GM19463 (cell line): ENCODE results near the gene TM2D3.
"Not testable (repeated sequence)": the region's sequence is repeated elsewhere in the genome, so short reads cannot be mapped to it uniquely, and the experiment has no call there.

Source experiments
- ATAC-seq: cut with Tn5 transposase; IDR thresholded peaks from one replicate; pipeline ENCODE4 v1.9.1; 2021; ENCODE audit warnings: mild to moderate bottlenecking, moderate library complexity; ENCODE audit not compliant: unreplicated experiment

Gene TM2D3

GRCh38 chr15:101657968-101658784, 6.0 kb upstream of the TM2D3 start:
- no peak for ATAC-seq

DNA sequence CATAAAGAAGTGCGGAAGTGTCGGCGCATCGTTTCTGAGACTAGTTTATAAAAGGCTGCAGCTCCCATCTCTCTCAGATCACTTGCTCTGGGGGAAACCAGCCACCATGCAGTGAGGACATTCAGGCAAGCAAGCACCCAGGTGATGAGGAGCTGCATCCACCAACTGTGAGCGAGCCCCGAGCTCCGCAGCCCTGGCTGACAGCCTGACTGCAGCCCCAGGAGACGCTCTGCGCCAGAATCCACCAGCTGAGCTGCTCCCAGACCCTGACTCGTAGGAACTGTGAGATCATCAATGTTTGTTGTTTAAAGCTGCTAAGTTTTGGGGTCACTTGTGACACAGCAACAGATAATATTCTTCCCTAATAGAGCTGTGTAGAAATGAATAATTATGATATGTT, 5.0 kb upstream of the TM2D3 start:
- no peak for ATAC-seq

DNA sequence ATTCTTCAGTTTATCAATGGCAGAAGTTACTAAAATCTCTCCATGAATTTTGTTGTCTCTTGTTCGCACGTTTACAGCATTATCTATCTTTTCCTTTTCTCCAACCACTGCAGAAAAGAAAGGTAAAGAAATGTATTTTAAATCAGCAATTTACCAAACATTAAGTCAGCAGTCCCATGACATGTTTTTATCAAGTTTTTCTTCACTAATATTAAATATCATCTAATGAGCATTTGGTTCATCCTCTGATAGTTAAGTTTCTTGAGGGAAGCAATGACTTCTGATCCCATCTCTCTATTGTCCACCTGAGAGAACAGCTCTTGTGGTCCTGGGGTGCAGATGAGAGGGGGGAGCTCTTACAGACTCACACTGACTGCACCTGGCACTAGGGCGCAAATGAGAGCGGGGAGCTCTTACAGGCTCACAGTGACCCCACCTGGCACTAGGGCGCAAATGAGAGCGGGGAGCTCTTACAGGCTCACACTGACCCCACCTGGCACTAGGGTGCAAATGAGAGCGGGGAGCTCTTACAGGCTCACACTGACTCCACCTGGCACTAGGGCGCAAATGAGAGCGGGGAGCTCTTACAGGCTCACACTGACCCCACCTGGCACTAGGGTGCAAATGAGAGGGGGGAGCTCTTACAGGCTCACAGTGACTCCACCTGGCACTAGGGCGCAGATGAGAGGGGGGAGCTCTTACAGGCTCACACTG, 2.6 kb upstream of the TM2D3 start:
- not testable (repeated sequence) for ATAC-seq

- no peak for ATAC-seq
These were observed 2.0 kb upstream of the TM2D3 start for GRCh38 chr15:101654171-101654570.

- ATAC-seq, result no peak
These were observed 727 bp upstream of the TM2D3 start for GRCh38 chr15:101652786-101653430.

DNA sequence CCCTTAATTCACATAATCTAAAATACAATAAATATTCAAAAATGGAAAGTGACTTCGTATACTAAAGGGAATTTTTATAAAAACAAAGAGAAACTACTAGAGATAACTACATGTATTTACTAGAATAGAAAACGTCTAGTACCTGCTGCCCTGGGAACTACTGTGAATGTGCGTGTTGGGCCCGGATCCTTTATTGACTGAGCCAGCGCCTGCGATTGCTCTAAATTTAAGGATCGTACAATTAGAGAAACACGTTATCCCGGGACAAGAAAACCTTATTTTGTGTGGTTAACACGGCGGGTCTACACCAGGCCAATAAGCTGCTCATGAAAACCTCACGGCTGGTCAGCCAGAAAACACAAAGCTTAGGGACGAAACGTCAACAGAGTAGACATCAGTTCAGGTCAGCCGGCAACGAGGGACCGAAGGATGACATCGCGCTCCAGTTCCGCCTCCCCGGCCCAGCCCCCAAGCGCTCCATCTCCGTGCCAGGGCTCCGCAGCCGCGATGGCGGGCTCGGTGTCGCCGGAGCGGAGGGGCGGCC, 555 bp downstream of the TM2D3 start:
- ATAC-seq, result peak; percentile 43

- no peak for ATAC-seq
These were observed 2.0 kb downstream of the TM2D3 start for GRCh38 chr15:101650145-101650544.

- no peak for ATAC-seq
These were observed 3.8 kb downstream of the TM2D3 start for GRCh38 chr15:101648356-101648755.

GRCh38 chr15:101647251-101647650, 4.9 kb downstream of the TM2D3 start:
- ATAC-seq, result no peak

- no peak for ATAC-seq
These were observed 5.5 kb downstream of the TM2D3 start for GRCh38 chr15:101646672-101647071.

DNA sequence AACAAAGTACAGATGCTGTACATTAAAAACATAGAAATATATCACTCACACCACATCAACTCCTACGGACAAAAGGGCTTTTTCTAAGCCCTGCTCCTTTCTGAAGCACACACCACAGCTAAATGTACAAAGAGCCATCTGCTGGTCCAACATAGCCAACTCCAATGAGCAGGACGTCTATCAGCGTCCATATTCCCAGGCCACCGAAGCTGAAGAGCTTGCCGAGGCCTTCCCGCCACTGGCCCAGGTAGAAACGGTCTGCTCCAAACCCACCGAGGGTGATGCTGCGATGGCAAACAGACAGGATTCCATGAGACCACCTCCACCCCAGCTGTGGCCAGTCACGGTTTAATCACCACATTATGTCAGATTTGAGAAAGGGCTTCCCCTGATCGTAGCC, 9.8 kb downstream of the TM2D3 start:
- ATAC-seq, result no peak

DNA sequence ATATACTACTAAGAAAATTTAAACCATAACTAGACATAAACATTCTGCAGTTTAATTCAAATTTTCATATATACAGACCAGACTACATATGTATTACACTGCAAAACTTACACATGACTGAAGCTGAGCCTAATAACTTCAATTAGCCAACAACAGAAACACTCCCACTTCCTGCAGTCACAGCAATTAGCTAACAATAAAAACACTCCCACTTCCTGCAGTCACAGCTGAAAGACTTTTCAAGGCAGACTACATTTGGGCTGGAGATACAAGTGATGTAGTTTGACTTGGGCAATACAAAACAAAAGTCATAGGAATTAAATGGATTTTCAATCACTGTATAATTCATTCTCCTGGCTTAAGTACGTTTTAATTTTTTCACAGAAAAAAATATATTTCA, 10.3 kb downstream of the TM2D3 start:
- ATAC-seq, result no peak

DNA sequence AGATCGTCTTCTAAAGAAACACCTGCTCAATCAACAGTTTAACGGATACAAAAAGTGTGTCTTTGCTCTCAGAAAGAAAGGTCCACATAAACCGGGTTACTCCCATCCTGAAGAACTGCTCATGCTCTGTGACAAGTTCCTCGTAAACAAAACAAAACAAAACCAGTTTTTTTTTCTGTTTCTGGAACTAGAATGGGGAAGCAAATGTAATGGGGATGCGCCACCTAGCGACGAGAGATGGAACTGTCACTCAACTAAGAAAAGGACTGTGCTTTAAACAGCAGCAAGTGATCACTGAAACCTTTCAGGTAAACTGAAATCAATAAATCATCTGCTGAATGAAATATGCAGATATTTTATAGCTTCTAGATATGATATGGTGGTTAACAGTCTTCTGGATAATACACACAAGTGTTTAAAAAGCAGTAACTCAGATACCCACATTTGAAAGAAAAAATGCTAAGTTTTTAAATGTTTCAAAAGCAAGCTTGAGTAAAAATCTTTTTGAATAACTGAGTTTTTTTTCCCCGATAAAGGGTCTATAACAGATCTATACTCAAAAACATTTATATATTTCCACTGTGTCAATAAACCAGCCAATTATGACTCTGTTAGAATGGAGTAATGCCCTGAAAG, 10.9 kb downstream of the TM2D3 start:
- ATAC-seq, result no peak

DNA sequence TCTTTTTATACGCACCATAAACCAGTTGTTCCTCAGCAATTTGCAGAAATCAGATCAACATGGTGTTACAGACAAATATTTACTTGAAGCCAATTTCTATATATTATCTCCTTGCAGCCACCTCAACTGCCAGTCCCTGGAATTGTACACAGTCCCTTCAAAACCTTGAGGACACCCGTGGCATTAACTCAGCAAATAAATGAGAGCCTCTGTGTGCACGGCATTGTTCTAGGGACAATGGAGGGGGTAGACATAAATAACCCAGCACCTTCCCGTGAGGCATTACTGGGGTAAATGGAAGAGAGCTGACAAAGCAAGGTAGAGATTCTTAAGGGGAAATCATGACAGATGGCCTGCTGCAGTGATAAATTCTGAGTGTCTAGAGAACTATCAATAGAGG, 12.5 kb downstream of the TM2D3 start:
- ATAC-seq, result no peak

GRCh38 chr15:101637919-101638318, 14.3 kb downstream of the TM2D3 start:
- no peak for ATAC-seq

DNA sequence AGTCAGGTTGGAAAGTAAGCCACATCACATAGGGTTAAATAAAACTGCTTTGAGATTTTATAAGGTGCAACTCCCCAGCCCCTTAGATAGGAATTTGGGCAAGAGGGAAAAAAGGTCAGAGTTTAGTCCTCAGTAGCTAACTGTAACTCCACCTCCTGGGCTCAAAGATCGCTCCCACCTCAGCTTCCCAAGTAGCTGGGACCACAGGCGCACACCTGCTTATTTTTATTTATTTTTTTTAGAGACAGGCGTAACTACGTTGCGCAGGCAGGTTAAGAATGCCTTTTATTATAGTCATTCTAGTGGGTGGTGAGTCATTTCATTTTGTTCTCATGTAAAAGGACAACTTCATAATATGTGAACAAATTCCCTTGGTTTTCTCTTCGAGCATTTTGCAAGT, 14.7 kb downstream of the TM2D3 start:
- no peak for ATAC-seq

GRCh38 chr15:101637038-101637437, 15.1 kb downstream of the TM2D3 start:
- no peak for ATAC-seq

DNA sequence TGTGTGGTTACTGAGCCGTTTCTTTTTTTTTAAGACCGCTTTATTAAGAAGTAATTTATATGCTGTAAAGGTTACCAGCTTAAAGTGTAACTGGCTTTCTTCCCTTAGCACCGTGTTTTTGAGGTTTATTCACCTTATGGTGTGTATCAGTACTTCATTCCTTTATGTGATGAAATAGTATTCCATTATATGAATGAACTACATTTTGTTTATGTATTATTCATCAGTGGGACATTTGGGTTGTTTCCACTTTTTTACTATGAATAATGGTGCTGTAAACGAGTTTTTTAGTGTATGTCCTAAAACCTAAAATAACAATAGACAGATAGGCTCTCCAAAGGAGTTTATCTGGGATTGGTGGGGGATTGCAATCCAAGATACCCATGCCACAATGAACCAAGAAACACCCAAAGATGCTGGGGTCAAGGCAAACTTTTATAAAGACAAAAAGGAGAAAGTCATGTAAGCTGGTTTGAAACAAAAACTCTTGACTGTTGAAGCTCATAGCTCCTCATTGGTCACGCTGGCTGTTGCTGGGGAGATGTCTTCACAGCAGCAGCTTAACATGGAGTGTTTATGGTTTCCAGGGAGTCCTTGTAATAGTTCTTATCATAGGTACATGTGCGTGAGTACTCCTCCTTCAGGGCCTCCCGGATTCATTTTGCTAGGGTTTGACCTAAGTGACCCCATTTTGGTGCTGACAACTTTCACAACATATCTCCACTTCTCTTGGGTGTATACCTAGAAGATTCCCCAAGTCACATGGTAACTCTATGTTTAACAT, 16.0 kb downstream of the TM2D3 start:
- no peak for ATAC-seq

GRCh38 chr15:101633356-101633755, 18.8 kb downstream of the TM2D3 start:
- ATAC-seq, result no peak

GRCh38 chr15:101626729-101627128, 25.5 kb downstream of the TM2D3 start:
- not testable (repeated sequence) for ATAC-seq
